T-helper 2 cell (primary cell): ENCODE results near the gene C8G.

Source experiments
- DNase-seq, 5 experiments: peaks; one replicate each; pipeline versions ENCODE4 v3.0.0 to v3.0.0-alpha.2; 2012 to 2022

Gene C8G

DNA sequence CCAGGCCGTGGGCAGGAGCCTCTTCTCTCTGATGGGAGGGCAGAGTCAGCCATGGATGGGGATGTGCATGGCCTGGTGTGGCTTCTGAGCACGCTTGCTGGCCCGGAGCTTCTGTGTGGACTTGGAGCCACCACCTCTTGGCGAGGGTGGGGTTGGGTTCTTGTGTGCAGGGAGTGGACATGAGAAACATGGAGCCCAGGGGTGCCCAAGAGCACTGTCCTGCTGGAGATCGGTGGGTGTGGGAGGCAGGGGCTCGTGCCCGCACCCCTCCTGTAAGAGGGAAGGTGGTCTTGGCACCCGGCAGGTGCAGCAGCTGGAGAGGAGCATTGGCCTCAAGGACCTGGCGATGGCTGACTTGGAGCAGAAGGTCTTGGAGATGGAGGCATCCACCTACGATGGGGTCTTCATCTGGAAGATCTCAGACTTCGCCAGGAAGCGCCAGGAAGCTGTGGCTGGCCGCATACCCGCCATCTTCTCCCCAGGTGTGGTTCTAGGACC, 24.3 kb upstream of the C8G start:
- no peak for DNase-seq

DNA sequence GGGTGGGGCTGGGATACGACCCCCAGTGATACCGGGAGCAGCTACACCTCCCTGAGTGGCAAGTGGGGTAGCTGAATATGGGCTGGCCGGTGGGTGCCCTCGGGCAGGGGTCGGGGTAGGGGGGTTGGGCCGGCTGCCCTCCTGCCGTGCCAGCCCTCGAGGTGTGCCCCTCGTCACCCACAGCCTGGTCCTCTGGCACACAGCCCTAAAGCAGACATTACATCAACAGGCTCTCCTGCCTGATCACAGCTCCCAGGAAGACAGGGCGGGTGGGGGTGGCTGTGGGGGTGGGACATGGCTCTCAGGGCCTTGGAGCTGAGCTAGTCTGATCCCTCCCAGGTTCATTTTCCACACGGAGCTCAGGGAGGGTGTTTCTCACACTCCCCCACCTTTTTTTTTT, 23.7 kb upstream of the C8G start:
- DNase-seq = no peak

DNA sequence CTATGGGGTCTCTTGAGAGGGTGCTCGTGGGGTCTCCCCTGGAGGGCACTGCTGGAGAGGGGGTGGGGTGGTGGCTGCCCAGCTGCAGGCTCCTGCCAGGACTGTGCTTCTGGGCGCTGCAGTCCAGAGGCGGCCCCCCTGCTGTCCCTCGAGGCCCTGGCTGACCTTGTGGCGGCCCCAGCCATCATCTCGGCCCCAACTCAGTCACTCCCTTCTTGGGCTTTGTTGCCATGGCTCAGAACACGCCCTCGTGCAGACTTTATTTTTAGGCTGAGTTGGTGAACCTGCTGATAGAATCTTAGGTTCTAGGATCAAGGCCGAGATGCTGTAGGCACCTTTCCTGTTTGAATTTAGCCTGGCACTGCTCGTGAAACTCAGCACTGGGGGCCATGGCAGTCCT, 23.3 kb upstream of the C8G start:
- DNase-seq = no peak

DNA sequence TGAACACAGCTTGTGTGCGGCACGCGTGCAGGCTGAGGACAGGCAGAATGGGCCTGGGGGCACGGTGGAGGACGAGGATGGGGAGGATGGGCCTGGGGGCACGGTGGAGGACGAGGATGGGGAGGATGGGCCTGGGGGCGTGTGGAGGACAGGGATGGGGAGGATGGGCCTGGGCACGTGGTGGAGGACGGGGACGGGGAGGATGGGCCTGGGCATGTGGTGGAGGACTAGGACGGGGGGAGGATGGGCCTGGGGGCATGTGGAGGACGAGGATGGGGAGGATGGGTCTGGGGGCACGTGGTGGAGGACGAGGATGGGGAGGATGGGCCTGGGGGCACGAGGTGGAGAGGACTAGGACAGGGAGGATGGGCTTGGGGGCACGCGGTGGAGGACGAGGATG, 22.5 kb upstream of the C8G start:
- no peak for DNase-seq

DNA sequence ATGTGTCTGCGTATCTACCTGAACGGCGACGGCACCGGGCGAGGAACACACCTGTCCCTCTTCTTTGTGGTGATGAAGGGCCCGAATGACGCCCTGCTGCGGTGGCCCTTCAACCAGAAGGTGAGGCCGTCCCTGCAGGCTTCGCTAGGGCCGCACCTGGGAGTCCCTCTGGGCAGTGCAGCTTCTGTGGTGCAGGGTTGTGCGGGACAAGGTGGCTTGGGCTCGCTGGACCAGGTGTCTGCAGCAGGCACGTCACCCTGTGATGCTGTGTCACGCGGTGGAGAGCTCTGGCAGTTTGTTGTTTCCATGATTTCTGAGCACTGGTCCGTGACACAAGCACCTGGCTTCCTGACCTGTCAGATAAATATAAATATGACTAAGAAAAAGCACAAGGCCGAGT, 21.2 kb upstream of the C8G start:
- DNase-seq = no peak

DNA sequence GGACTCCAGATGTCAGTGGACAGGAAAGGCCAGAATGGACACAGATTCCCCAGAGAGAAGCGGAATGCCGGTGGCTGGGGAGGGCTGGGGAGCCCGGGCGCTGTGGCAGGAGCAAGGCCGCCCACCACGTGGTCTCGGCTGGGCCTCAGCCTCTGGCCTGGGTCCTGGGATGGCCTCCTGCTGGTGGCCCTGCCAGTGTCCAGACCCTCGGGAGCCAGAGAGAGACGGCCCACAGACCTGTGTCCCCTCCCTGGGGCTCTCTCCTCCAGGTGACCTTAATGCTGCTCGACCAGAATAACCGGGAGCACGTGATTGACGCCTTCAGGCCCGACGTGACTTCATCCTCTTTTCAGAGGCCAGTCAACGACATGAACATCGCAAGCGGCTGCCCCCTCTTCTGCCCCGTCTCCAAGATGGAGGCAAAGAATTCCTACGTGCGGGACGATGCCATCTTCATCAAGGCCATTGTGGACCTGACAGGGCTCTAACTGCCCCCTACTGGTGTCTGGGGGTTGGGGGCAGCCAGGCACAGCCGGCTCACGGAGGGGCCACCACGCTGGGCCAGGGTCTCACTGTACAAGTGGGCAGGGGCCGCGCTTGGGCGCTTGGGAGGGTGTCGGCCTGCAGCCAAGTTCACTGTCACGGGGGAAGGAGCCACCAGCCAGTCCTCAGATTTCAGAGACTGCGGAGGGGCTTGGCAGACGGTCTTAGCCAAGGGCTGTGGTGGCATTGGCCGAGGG, 19.5 kb upstream of the C8G start:
- no peak for DNase-seq

DNA sequence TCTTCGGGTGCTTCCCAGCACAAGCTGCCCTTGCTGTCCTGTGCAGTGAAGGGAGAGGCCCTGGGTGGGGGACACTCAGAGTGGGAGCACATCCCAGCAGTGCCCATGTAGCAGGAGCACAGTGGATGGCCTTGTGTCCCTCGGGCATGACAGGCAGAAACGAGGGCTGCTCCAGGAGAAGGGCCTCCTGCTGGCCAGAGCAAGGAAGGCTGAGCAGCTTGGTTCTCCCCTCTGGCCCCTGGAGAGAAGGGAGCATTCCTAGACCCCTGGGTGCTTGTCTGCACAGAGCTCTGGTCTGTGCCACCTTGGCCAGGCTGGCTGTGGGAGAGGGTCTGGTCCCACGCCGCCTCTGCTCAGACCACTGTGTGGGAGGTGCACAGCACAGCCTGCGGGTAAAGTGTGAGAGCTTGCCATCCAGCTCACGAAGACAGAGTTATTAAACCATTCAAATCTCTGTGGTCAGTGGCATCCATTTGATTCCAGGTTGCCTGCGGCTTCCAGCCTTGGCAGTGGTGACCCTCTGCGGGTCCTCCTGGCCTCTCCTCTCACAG, 18.8 kb upstream of the C8G start:
- DNase-seq = no peak

DNA sequence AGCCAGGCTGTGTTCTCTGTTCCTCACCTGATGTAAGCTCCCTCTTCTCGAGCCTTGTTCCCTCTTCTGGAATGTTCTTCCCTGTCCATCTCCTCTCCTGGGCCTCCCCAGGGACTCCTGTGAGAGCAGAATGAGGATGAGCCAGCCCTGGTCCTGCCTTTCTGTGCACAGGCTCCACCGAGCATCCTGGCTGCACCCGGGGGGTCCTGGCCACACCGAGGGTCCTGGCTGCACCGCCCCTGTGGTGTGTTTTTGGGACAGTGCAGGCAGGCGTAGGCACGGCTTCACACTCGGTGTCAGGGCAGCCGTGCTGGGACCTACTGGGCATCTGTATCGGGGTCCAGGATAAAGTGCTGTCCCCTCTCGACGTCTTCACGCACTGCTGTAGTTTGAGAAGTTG, 18.3 kb upstream of the C8G start:
- DNase-seq = no peak

DNA sequence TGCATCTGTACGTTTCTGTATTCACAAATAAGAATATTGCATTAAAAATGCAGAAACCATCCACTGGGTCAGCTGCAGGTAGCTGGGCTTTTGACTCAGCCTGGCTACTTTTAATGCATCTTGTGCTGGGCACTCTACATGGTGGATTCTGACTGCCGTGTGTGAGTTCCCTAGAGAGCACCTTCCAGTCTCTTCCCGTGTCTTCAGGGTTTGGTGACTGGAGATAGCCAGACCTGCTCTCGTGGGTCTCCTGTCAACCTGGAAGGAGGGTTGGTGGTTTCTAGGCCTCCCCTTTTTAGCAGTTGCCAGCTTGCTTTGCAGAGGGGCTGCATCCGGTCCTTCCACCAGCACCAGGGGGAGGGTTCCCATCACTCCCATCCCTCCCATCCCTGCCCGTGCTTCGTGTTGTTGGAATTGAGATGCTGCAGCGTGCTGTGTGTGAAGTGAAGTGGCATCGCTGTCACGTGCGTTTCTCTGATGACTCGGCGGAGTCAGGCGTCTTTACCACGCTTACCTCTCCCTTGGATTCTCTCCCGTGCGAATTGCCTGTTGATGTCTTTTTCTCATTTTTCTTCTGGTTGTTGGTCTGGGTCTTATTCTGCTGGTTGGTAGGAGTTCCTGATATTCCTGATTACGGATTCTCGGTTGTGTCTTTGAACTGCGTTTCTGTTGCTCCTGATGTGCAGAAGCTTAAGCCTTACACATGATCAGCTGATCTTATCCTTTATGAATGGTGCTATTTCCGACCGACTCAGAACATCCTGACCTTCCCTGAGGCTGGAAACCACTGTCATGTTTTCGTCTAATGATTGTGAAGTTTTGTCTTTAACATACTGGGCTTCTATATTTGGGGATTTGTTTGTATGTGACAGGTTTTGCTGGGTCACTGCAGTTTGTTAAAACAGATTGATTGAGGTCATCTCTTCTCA, 17.4 kb upstream of the C8G start:
- no peak for DNase-seq

DNA sequence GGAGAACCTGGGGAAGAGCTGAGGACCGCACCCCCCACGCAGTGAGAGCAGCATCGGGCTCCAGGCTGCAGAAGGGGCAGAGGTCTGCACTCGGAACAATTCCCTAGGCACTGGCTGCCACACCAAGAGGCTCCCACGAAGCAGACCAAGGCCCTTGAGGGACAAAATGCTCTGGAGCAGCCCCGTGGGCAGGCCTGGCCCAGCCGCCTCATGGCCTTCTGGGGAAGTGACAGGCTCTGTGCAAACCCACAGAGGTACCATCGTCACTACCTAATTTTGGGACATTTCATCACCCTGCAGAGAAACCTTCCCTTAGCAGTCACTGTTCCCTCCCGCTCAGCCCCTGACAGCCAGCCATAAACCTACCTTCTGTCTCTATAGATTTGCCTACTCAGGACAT, 16.5 kb upstream of the C8G start:
- no peak for DNase-seq

DNA sequence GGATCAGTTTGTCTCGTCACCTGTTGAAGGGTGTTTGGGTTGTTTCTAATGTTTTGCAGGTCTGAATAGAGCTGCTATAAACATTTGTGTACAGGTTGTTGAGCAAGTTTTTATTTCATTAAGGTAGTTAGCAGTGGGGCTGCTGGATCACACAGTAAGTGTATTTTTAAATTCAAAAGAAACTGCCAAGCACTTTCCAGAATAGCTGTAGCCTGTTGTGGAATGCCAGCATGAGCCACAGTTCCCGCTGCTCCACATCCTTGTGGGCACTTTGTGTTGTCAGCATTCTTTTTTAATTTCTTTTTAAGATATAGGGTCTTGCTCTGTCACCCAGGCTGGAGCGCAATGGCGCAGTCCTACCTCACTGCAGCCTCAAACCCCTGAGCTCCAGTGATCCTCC, 15.0 kb upstream of the C8G start:
- DNase-seq = no peak

DNA sequence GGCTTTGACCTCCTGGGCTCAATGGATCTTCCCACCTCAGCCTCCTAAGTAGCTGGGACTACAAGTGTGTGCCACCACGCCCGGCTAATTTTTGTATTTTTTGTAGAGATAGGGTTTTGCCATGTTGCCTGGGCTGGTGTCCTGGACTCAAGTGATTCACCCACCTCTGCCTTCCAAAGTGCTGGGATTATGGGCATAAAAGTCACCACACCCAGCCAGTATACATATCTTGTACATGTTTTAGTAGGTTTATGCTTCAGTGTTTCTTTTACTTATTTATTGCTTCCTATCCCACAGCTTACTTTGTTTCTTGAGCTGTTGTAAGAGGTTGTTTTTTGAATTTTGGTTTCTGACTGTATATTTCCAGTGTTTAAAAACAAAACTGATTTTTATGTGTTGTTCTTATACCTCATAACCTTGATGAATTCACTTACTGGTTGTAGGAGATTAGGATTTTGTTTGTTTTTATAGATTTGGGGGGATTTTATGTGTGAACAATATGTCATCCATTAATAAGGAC, 13.4 kb upstream of the C8G start:
- no peak for DNase-seq

DNA sequence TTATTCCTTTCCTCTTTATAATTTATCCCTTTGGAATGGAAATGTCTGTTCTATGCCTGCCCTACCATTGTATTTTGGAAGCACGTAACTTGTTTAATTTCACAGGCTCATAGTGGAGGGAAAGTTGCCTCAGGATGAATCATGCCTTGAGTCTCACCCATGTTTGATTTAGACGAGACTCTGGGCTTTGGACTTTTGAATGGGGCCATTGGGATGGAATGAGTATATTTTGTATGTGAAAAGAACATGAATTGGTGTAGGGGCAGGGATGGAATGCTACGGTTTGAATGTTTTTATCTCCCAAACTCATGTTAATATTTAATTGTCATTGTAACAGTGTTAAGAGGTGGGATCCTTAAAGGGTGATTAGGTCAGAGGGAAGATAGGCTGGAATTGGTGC, 10.8 kb upstream of the C8G start:
- DNase-seq = no peak

DNA sequence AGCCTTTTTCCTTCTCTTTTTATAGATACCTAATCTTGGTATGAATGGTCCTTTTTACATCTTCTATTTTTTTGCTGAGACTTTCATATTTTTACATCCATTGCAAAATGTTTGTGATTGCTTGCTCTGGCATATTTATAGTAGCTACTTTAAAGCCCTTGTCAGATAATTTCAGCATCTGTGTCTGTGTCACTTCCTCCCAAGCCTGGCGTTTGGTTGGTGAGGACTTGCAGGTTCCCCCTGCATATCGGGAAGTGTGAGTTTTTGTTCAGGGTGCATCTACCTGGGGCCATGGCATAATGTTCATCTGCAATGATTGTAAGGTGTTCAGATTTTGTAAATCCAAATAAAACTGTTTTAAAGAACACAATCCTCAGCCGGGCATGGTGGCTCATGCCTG, 9.4 kb upstream of the C8G start:
- no peak for DNase-seq

DNA sequence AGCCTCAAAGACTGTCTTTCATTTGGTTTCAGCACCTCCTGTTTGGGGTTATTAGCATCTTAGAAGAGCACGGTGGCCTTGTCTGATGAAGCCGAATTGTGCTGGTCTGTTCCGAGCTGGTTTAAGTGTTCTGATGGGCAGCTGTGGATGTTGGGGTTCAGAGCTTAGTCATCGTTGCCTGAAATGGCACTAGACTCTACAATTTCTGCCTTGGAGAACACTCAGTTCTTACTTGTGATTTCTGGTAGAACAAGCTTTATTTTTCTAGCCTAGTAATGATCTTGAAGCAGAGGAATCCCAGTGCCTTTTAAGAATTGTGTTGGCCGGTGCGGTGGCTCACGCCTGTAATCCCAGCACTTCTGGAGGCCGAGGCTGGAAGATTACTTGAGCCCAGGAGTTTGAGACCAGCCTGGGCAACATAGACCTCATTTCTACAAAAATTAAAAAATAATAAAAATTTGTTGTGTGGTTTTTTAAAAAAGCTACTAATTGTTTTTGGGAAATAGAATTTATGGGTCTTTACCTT, 8.3 kb upstream of the C8G start:
- DNase-seq = no peak

DNA sequence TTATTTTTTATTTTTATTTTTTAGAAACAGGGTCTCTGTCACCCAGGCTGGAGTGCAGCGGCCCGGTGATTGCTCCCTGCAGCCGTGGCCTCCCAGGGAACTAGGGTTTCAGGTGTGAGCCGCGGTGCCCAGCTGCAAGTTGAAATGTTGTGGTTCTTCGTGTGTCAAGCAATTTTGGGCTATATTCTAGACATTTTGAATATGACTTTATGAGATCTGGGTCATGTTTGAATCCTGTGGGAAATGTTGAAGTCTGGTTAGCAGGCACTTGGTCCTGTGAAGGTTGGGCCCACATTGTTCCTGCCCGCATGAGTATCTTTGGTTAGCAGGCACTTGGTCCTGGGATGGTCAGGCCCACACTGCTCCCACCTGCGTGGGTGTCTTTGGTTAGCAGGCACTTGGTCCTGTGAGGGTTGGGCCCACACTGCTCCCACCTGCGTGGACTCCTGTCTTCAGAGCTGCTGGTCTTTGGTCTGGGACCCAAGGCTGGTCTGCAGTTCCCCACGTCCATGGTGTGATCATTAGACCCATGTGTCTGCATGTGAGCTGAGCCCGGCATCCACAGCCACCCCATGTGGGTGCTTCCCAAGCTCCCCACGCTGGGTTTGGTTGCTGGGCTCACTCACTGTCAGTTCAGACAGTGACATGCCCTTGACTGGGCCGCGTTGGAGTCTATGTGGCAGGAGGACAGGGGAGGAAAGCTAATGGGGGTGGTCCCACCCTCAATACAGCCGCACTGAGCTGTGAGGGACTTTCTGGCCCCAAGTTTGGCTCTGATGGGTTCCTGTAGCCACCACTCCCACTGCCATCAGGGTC, 7.6 kb upstream of the C8G start:
- no peak for DNase-seq

DNA sequence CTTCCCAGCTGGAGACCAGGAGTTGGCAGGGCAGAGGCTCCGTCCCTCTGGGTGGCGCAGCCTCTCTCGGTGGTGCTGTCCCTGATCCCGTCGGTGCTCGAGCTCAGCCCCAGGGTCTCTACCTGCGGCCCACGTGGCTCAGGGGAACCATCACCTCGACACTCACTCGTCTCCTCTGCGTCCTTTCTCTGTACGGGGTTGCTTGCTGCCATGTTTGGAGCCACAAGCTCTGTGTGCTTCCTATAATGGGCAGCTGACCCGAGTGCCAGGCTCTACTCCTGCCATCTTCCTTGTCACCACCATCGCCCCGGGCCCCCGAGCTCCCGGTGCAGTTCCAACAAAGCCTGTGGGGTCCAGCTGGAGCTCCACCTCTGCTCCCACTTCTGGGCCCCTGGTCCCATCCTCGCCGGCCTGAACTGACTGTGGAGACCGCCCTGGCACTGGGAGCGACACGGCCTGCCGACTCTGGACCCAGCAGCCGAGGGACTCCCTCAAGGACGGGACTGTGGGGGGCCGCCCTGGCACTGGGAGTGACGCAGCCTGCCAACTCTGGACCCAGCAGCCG, 5.5 kb upstream of the C8G start:
- no peak for DNase-seq

DNA sequence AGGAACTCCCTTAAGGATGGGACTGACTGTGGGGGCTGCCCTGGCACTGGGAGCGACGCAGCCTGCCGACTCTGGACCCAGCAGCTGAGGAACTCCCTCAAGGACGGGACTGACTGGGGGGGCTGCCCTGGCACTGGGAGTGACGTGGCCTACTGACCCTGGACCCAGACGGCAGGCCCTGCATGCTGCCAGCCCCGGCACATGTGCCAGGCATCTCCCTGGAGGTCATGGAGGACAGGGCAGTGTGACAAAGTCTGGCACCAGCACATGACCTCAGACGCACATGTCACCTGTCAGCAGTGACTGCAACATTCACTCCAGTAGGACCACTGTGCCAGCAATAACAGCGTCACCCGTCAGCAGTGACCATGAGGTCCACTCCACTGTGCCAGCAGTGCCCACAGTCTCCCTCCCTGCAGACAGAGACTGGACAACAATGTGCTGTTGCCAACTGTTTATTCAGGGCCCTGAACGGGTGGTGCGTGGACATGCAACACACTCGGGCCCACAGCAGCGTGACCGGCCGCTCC, 5.0 kb upstream of the C8G start:
- no peak for DNase-seq

DNA sequence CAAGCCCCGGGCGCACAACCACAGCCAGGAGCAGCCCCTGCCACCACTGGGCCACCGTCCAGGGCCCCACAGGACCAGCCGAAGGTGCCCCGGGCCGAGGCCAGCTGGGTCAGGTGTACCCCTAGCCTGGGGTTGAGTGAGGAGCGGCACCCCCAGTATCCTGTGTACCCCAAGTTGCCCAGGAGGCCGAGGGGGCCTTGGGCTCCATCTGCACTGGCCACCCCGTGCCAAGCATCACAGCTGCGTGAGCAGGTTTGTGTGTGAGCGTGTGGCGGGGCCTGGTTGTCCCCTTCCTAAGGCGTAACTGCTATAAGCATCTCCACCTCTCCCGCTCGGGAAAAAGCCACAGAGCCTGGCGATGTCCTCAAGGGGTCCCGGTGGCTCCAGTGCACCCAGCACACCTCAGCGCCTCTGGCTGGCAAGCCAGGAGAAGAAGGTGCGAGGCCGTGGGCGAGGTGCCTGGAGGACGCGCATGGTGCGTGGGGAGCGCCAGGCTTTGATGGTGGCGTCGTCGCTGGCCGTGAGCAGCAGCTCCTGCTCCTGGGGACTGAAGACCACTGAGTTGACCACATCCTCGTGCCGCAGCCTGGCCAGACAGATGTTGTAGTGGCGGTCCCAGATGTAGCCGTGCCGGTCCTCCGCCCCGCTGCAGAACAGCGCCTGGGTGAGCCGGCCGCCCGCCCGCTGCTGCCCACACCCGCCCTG, 4.4 kb upstream of the C8G start:
- no peak for DNase-seq

DNA sequence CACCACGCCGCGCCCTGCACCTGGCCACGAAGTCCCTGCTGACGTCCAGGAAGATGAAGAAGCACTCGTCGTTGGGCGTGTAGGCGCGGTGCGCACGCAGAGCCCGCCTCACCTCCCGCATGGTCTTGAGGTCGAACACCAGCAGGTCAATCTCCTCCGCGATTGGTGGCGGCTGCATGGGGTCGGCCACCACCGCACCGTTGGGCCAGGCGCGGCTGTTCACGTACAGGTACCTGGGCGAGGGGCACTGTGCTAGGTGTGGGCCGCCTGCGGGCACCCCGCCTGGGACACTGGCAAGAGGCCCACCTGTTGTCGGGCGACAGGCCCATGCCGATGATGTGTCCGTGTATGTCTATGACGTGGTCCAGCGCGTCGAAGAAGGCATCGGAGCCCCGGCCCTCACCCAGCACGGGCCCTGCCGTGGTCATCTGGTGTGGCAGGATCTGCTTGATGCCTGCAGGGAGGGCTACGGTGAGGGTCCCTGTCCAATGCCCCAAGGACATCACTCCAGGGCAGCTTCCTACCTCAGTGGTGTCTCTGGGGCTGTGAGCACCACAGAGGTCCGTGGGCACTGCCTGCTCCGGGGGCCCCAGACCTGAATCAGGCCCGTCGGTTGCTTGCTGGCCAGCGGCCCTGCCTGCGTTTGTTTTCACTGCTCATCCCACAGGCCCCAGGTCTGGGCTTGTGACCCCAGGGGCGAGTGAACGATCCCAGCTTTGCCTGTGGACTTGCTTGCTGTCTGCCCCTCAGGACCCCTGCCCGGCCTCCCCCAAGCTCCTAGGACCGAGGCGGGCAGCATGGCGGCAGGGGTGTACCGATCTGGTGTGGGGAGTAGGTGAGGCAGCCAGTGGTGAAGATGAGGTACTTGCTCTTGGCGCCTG, 3.6 kb upstream of the C8G start:
- peak in 2 of 5 experiments; percentile 3 to 8 for DNase-seq
